NCI-H1105 treated with DMSO at 0.1 percent for 48 hours (cell line): Measurements from ENCODE around the gene POPDC3.
"Not testable (repeated sequence)": the region's sequence is repeated elsewhere in the genome, so short reads cannot be mapped to it uniquely, and the experiment has no call there.

Experiments
- DNase-seq: peaks from one replicate; lab custom pipeline; 2025; lab: John Stamatoyannopoulos, UW

POPDC3 gene, protein sequence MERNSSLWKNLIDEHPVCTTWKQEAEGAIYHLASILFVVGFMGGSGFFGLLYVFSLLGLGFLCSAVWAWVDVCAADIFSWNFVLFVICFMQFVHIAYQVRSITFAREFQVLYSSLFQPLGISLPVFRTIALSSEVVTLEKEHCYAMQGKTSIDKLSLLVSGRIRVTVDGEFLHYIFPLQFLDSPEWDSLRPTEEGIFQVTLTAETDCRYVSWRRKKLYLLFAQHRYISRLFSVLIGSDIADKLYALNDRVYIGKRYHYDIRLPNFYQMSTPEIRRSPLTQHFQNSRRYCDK

DNA sequence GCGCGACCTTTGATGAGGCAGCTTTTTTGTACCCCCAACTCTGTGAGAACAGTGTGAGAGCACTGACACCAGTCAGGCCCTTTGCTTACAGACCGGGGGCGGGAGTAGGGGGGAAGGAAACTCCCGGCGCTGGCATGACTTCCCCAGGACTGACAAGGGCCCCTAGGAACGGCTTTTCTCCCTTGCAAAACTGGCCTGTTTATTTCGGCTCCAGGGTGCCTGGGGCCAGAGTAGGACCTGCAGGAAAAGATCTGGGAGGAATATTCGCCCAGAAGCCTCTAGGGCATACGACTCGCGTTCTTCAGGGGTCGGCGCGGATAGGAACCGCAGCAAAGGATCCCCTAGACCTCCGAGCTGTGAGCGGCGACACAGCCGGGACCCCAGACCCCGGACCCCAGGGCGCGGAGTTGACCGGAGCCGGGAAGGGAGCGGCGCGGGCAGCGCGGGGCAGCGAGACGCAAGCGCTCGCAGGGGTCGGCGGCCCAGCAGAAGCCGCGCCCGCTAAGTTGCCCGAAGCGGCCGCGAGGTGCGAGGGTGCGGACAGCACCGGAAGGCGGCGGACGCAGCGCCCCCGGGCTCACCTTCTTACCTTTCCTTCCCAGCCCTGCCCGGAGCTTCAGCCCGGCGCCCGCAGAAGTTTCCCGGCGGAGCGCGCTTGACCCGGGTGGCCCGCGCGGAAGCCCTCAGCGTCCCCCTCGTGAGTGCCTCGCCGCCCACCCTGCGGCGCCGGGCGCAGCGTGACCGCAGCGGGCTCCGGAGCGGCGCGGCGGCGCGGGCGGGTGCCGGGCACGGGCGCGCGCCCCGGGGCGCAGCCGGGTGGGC, at the start of gene POPDC3:
POPDC3 (minus strand) TSS at position 771 of the 822 bp plus-strand sequence. CDS start 18,105 bp downstream, outside the sequence.
- DNase-seq, result no peak

DNA sequence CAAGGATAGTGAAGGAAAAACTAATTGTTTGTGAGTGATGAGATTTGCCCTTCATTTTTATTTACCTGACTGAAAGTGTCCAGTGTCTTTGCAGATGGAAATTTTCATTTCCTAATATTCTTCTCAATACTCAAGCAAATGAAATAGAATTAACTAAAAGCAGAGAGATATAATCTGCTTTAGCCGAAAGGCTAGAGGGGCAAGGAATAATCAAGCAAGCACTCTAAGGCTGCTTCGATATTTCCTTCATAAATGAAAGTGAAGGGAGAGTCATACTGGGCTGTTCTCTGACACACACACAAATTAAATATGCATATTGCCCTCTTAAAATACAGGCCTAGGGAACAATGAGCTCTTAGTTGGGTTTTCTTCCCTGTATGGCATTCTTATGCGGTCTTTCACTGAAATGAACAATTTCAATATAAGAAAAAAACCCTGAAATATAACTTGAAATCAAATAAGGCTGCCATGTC, 47.5 kb upstream of the POPDC3 start:
- DNase-seq, result no peak

DNA sequence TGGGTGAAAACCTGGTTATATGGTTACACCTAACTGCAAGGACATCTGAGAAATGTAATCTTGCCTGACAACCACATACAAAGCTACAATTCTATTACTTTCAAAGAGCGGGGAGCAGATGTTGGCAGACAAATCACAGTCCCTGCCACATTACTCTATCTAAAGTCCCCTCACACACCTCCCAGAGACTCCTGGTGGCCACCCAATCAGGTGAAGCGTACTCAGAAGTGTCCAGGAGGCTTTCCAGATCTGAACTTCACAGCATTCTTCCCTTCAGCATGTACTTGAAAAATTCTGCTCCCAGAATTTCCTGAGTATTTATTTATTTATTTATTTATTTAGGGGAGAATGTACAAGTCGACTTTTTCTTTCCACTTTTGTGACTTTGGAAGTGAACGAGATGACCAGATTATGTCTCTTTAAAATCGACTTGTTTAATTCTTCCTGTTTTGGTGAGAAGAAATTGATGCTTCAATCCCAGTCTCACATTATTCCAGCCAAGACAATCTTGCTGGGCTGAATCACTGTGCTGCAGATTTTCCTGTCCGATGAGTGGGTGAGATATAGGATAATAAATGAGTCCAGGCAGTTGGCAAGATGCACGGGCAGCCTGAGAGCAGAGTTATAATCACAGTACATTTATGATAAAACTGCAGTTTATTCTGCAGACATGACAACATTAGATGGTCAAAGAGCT, 46.9 kb upstream of the POPDC3 start:
- no peak for DNase-seq

DNA sequence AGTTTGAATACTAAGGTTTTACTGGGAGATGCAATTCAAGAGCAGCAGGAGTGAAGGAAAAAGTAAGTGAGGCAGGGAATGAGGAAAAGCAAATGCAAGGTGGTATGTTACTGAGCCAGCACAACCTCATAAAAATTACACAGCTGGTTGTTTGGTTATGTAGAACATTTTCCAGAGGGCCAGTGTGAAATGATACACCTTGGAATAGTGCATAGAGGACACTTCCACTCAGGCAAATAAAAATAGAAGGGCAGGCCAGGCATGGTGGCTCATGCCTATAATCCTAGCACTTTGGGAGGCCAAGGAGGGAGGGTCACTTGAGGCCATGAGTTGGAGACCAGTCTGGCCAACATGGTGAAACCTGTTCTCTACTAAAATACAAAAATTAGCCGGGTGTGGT, 43.4 kb upstream of the POPDC3 start:
- DNase-seq, result no peak

DNA sequence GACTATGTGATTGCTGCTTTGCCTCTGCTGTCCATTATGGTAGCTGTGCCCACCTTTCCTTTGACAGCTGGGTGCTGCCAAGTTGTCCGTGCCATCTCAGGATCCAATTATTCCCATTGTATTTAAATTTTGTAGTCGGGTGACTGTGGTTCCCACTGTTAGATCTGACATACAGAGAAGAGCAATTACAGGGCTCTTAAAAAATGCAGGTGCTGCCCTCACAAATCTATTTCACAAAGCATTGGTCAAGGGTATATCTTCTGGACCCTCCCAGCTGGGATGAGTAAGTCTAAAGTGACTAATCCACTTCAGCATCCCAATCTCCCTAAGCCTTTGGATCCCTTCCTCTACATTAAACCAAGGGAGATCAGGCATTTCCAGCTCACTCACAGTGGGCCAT, 41.4 kb upstream of the POPDC3 start:
- not testable (repeated sequence) for DNase-seq

DNA sequence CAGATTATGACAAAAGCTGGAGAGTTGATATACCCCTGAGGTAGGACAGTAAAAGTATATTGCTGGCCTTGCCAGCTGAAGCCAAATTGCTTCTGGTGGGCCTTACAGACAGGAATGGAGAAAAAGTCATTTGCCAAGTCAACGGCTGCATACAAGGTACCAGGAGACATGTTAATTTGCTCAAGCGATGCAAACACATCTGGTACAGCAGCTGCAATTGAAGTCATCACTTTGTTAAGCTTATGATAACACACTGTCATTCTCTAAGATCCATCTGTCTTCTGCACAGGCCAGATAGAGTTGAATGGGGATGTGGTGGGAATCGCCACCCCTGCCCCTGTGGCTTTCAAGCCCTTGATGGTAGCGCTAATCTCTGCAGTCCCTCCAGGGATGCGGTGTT, 40.4 kb upstream of the POPDC3 start:
- no peak for DNase-seq

DNA sequence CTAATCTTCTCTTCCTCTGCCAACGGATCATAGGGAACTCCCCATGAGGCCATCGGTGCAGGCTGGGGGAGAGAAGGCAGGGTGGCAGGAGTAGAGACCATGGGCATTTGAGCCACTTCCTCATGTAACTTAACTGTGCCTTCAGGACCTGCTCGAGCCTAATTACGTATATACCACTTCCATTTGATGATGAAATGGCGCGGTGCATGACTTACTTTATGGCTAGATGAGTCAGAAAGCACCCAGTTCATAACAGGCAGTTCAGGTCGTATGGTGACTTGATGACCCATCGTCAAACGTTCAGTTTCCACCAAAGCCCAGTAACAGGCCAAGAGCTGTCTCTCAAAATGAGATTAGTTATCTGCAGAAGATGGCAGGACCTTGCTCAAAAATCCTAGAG, 39.4 kb upstream of the POPDC3 start:
- DNase-seq, result not testable (repeated sequence)

DNA sequence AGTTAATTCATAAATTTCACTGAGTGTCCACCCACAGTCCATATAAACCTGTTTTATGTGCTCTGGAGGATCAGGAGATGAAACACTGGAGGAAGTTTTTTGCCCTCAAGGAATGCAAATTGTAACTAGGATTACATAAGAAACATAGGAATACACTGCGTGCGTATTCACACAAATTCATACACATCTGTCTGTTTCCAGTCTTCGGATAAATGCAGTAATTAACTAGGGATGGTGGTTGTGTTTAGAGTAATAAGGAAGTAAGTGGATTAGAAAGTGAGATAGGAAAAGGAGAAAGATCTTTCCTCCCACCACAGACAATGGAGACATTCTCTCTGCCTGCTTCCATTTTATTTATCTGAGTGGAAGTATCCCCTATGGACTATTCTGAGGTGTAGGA, 35.7 kb upstream of the POPDC3 start:
- DNase-seq, result no peak

DNA sequence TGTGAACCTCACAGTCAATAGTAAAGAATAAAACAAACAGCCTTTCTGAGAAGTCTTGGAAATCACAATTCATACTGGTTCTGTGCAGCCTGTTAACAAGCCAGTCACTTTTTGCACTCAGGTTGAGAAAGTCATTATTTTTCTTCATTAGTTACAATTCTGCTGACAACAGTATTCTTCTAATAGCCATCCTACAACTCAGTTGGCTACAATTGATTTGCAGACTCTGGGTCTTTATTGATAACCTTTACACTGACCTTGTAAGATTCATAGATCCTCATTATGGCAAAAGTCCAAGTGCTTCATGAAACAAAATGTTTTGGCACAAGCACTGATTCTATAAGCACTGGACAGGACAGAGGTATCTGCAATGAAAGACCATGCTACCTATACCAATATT, 34.9 kb upstream of the POPDC3 start:
- no peak for DNase-seq

DNA sequence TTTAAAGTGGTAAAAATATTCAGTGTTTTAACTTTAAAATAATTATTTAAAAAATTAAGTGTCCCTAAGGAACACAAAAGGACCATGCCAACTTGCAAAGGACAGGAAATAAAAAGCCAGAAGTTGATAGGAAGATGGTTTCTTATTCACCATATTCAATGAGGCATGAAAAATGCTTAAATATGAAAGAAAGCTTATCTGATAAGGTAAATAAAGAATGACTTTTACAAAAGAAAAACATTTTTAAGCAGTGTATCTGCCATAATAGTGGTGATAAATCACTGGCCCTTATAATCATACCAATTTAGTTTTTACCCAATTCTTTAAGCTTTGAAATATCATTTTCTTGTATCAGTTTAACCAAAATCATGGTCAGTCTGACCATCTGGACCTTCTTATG, 33.5 kb upstream of the POPDC3 start:
- DNase-seq, result no peak

DNA sequence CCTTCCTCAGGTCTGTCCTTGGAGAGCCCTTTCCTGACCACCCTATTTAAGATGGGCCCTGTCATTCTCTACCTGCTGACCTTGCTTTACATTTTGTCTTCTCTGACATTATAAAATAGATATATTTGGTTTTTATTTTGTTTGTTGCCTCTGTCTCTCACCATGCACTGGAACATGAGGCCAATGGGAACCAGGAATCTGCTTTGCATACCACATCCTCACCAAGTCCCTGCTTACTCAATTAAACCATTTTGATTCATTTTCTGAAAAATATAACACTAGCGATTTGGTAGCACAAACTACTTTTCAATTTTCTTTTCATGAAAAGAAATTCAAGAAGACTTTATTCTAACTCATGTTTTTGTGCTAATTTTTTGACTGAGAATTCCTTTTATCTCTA, 32.8 kb upstream of the POPDC3 start:
- no peak for DNase-seq

DNA sequence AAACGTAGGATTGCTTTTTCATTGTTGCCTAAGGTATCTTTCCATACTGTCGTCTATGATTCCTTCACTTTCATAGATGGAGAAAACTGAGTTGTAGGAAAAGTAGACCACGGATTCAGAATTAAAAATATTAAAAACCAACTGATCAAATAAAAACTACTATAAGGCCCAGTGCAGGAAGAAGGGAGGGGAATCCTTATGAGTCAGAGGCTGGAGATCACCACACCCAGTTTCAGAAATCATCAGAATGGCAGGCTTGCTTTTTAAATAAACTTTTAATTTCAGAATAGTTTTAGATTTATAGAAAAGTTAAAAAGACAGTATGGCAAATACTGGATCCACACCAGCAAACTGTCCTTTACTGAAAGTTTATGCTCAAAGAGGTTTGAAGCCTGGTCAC, 32.0 kb upstream of the POPDC3 start:
- no peak for DNase-seq

DNA sequence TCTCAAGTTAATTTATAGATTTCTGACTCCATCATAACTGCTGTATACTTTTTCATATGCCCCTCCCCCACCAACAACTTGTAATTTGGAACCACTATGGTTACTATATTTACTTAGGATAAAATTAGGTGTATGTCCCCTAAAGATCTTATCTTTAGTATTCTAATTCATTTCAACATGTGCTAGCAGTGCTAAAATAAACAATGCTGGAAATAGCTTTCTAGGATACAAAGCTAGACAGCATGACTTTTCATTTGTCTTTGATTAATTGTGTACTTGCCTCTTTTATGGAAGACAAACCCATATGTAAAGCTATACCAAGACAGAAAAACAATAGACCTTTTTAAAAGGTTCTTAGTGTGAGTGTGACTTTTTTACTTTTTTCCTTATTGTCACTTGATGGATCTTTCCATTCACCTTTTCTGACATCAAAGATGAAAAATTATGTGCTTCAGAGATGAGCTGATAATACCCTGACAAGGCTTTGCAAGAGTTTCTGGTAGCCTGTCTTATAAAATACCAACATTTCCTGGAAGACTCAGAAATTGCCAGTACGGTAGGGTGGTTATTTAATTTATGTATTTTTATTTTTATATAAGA, 31.2 kb upstream of the POPDC3 start:
- DNase-seq, result no peak

DNA sequence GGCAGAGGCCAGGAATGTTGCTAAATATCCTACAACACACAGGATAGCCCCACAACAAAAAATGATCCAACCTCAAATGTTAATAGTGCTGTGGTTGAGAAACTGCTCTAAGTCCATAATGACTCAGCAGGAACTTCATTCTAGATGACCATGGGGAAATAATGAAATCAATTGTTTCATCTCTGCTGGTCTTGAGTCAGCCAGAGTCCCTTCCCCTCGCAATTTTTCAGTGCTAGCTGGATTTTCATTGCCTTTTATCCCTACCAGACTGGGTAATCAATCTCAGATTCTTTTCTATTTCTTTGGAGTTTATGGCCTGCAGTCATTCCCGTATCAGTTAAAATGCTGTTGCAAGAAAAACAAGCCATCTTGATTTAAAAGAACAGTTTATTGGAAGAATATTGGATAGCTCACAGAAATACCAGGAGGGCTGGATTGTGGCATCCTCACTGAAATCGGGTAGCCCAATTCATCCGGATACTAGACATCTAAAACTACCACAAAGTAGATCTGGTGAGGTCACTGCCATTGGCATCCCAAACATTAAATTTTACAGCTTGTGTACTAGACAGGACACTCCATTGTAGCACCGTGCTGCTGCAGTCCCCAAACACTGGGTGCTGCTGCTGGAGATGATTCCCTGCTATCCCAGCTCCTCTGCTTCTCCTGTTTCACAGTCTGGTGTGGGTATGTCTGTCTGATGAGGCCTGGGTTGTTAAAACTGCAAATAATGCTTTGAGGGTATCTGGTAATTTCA, 30.3 kb upstream of the POPDC3 start:
- no peak for DNase-seq

DNA sequence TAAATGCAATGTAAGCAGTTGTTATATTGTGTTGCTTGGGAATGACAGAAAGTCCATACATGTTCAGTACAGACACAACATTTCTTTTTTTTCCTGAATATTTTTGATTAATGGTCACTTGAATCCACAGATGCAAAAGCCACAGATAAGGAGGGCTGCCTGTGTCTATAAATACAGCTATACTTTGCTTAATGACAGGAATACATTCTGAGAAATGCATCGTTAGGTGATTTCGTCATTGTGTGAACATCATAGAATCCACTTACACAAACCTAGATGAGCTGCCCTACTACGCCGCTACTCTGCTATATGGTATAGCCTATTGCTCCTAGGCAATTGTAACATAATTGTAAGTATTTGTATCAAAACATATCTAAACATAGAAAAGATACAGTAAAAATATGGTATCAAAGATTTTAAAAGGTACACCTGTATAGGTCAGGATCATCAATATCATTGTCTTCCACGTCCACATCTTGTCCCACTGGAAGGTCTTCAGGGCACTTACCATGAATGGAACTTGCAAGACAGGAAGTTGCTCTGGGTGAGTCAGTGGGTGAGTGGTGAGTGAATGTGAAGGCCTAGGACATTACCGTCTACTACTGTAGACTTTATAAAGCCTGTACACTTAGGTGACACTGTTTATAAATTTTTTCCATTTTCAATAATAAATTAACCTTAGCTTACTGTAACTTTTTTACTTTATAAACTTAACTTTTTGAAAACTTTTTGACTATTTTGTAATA, 27.9 kb upstream of the POPDC3 start:
- DNase-seq, result no peak

DNA sequence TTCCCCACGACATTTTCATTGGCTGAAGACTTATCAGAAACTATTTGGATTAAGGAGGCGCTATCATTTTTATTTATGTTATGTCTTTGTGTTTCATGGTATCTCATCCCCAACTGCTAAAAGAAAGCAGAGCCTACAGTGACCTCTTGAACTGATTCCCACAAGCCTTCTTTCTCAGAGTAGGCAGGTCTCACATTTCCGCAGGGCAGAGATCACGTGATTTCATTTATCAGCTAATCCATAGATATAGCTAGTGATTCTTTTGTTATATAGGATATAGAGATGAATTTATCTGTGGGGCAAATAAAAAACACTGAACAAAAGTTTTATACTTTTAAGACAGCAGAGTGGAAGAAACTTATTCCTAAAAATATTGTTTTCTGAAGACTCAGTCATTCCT, 25.0 kb upstream of the POPDC3 start:
- no peak for DNase-seq

DNA sequence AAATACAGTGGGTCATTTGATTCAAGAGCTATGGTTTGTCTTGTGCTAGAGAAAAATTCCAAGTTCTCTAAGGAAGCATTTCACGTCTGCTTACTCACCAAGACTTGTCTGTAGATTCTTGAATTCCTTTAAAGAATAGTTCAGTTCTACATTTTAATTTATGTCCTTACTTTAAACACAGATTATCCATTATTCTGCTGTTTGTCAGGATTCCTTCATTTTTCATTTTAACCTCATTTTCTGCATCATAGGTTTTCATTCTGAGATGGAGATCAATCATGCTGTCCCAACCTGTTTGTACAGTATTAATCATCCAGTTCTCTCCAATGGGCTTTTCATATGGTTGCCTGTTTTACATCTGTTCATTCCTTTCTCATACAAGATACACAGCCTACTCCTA, 24.5 kb upstream of the POPDC3 start:
- no peak for DNase-seq

DNA sequence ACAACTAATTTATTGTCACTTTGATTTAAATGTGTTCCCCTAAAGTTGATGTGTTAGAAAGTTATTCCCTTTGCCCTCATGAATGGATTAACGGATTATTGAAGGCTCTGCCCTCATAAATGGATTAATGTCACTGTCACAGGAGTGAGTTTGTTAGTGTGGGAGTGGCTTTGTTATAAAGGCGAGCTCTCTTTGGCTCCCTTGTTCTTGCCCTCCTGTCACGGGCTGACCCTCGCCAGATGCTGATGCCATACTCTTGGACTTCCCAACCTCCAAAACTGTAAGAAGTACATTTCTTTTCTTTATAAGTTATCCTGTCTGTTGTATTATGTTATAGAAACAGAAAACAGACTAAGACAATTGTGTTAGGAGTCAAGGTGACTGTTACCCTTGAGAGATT, 22.7 kb upstream of the POPDC3 start:
- no peak for DNase-seq

DNA sequence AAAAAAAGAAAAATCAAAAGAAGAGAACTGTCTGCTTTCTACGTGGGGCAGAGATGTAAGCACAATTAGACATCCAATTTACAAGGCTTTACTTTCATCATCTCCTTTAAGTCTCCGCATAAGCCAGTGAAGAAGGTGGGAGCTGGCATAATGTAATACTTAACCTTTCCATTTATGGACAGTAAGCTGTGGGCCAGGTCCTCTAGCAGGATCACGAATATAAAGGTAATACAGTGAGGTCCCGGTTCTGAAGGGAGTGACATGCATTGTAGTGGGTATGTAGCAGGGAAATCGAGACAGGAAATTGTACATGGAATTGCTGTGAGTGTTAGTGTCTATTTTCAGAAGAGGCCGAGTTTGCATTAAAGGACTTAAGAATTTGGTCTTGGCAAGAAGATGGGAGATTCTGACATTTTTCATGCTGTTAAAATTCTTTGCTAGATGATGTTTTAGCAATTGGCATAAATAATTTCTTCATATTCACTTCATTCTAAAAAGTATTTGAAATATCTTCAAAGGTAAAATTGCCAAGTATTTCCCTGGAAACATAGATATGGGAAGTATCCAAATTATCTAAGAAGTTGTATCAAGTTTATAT, 20.4 kb upstream of the POPDC3 start:
- DNase-seq, result no peak

DNA sequence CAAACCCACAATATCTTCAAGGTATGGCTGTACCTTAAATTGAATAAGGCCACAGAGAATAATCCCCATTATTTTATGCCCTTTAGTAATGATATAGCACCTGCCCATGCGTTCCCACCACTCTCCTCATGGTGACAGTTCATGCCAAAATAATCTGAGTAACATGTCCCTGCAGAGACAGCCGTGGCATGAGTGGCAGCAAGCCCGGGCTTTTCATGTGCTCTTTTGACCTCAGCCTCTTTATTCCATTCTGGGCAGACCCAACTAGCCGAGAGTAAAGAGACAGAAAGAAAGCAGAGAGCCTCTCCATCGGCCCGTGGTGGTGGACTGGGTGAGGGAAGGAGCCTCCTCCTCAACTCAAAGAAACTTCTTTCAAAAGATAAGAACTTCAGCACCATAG, 19.9 kb upstream of the POPDC3 start:
- peak; percentile 23 for DNase-seq

DNA sequence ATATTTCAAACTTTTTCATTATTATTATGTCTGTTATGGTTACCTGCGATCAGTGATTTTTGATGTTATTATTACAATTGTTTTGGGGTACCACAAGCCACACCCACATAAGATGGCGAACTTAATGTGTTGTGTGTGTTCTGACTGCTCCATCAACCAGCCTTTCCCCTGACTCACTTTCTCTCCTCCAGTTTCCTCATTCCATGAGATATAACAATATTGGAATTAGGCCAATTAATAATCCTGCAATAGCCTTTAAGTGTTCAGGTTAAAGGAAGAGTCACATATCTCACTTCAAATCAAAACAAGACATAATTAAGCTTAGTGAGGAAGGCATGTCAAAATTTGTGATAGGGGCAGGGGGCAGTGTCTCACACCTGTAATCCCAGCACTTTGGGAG, 16.3 kb upstream of the POPDC3 start:
- DNase-seq, result no peak
